Glomerular endothelial cell (primary cell): ENCODE results near the gene COX7B2. TPM values are rescaled to one million over a fixed set of nuclear protein-coding genes. Genes with fewer than 3 reads are reported as not detected.
A peak's percentile ranks its signal among the peaks of the same experiment; 100 is the strongest.

ENCODE experiments used
- DNase-seq: peaks from one replicate; pipeline ENCODE4 v3.0.0-alpha.2; 2011; ENCODE audit warnings: low read depth, low spot score; ENCODE audit errors: extremely low read depth
- total RNA-seq: library from RNA; depleted of rRNA; stranded (reverse); fragments of >200 nt; gene quantifications from 2 replicates; pipeline ENCODE4 v1.2.3, GENCODE V29; 2015

COX7B2 gene
- total RNA-seq, 1 donor from 2014 or later: not detected

DNA sequence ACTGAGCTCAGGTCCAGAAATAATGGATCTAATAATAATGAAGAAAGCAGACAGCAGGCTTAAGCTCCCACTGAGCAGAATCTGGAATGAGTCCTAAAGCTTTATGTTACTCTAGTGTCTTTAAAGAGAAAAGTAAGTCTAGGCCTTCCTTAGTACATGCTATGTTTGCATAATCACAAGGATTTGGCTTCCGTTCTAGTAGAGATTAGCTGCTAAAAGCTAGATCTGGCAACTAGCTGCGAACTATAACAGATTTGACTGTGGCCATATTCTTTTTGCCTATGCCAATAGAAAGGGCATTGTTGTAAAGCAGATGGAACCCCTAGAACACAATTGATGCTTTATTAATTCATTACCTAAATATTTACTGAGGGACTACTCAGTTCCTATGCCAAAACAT is 19.0 kb downstream of the COX7B2 start:
- no peak for DNase-seq

DNA sequence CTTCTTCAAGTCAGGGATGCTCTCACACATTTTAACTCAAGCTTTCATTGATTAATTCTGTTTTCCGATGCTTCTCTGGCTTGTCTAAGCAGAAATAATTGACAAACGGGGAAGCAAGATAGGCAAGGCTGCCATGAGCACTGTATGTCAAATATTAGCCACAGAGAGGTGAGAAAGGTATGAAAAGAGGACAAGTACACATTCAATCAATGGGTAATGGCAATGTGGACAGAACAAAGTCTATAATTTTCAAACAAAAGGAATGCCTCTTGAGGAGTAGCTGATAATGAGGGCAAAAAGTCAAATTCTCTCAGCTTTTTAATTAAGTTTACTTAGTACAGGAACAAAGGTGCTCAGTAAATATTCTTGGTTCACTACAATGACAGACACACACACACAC is 19.6 kb downstream of the COX7B2 start:
- no peak for DNase-seq

DNA sequence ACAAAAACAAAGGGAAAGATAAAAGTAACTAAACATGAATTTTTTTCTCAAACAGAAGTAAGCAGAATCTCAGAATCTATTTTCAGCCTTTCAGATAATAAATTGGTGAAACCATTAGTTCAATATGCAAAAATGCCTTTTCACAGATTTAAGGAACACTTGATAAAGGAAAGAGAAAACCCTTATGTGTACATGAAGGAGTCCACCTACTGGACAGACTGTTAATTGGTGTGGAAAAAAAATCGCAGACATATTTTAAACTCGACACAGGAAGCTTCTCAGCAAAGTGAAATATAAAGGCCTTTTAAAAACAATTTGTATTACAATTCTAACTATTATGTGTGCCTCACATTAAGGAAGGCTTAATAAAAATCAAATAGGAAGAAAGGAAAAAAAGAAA is 22.3 kb downstream of the COX7B2 start:
- DNase-seq: no peak

DNA sequence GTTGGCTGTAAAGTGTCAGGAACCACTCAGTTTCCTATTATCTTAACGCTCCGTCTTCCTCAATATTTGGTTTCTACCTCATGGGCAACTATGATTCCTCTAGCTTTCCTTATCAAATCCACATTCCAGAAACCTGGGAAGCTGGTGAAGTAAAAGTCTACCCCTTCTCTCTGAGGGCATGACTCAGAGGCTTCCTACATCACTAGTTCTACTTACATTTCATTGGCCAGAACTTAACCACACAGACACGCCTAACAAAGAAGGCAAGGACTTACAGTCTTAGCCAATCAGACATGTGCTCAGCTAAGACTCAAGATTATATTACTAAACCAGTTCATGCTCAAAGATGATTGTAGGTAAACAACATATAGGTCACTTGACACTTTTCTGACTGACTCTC is 30.4 kb downstream of the COX7B2 start:
- no peak for DNase-seq

DNA sequence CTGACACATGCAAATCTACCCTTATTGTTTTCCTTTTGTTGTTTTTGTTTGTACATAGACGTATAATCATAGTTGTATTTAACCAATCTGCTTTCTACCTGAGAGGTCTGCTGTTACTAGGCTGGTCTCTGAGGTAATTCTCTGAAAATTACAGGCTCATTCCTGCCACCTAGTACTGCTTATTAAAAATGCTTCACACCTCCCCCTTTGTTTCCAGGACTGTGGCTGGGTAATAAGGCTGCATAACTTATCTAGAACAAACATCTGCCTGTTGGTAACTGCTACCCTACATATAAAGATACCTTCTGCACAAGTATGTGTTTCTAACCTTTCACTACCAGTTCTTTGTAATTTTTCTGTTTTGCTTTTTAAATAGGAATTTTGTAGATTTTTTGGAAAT is 34.2 kb downstream of the COX7B2 start:
- DNase-seq: no peak

DNA sequence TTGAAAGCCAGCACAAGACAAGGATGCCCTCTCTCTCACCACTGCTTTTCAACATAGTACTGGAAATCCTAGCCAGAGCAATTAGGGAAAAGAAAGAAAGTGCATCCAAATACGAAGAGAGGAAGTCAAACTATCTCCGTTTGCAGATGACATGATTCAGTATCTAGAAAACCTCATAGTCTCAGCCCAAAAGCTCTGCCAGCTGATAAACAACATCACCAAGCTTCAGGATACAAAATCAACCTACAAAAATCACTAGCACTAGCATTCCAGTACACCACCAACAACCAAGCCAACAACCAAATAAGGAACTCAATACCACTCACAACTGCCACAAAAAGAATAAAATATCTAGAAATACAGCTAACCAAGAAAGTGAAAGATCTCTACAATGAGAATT is 38.6 kb downstream of the COX7B2 start:
- DNase-seq: no peak

DNA sequence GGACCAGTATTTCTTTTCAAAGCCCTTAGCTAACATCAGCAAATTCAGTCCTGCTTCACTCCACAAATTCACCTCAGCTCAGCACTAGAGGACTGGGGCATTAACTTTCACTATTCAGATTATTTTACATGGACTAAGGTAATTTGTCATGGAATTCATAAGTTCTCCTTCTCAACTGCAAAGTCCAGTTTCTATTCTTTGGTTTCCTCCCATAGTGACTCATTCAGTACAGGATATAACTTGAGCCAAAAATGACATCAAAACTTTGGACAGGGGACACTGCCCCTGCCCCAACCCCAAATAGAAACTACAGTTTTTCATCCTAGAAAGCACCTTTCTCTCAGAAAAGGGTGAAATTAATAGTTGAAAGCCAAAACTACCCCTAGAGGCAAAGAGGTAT is 52.7 kb downstream of the COX7B2 start:
- no peak for DNase-seq

DNA sequence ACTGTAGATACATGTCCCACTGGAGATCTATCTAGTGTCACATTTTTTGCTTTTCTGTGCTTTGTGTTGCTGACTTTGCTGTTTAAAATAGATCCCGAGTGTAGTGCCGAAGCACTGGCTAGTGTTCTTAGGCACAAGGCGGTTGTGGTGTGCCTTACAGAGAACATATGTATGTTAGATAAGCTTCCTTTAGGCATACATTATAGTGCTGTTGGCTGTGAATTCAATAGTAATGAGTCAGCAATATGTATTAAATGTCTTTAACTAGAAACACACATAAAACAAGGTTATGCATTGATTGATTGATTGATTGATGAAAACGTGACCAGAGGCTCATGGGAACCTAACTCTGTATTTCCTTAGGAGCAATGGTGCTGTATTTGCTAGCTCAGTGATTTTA is 56.2 kb downstream of the COX7B2 start:
- DNase-seq: no peak

DNA sequence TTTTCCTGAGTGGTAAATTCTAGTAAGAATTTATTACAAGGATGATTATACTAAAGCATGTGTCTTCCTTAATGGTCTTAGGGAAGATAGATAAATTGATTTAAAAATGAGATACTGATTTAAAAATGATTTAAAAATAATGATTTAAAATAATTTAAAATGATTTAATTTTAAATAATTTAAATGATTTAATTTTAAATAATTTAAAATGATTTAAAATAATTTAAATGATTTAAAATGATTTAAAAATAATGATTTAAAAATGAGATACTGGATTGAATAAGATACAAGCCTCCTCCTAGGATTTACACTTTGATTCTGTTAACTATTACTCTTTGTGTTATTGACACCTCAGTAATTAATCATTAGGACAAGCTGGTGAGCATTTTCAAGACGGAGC is 59.0 kb downstream of the COX7B2 start:
- no peak for DNase-seq

DNA sequence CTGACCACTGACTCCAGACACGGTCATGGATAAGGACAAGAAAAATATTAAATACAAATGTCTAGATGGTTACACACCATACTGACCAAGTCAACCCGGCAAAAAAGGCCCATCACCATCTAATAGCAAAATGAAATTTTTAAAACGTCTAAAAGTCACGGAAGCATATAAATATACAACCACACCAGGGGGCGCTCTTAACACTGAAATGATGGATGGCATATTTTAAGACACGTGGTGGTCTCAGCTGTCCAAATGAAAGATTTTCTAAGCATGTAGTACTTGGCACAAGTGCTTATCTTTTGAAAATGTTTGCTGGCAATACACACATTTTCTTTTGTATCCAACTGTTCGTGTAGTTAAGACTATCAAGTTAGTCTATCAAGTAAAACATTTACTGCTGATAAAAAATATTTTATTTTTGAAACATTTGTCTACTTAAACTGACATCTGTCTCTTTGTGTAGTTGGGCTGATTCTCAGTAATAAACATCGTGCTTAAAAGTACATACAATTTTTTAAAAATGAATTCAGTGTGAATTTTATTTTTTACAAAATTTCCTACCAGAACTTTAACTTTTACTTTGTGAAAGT is 64.6 kb downstream of the COX7B2 start:
- DNase-seq: peak; percentile 47

DNA sequence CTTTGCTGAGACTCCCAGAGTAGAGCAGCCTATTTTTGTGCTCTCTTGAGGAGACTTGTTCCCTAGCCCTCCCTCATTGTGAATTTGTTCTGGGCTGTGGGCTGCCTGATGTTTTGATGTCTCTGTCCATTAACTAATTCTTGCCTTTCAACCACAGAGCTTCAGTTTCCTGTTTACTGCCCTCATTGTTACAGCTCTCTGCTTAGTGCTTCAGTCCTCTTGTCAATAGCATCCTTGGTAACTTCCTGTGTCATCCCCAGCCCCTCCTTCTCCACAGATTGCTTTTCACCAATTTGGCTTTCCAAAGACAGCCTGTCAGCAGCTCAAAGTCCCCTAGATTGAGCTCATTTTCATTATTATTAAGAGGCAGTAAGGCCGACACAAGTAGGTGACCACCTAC is 69.9 kb downstream of the COX7B2 start:
- no peak for DNase-seq

DNA sequence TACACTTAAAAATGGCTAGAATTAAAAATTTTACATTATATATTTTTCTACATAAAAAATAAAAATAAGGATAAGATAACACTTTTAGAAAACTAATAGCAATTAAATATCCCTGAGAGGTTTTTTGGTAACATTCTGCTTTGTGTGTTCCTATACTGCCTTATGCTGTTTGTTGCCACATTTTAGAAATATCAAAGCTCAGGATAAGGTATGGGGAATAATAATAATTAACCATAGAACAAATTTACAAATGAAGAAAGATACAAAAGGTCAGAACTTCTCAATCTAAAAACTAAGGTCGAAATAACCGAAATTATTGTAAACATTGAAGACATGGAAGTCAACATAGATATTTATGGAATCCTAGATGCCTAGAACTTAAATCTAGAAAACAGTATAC is 71.4 kb downstream of the COX7B2 start:
- DNase-seq: no peak

DNA sequence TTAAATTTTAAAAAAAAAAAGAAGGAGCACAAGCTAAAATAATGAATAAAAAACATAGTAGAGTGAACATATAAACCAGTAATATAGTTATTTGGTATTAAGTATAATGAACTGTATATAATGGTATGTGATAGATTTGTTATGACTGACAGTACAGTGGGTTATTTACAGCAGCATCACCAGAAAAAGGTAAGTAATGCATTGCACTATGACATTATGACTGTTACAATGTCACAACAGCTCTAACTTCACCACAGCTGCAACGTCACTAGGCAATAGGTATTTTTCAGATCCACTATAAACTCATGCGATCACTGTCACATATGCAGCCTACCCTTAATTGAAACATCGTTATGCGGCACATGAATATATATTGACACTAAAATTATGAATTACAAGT is 72.5 kb downstream of the COX7B2 start:
- DNase-seq: no peak

DNA sequence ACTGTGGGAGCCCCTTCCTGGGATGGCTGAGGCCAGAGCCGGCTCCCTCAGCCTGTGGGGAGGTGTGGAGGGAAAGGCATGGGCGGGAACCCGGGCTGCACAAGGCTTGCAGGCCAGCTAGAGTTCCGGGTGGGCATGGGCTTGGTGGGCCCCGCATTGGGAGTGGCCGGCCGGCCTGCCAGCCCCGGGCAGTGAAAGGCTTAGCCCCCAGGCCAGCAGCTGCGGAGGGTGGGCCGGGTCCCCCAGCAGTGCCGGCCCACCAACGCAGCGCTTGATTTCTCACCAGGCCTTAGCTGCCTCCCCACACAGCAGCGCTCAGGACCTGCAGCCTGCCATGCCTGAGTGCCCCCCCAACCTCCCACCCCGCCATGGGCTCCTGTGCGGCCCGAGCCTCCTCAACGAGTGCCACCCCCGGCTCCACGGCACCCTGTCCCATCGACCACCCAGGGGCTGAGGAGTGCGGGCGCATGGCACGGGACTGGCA is 78.0 kb downstream of the COX7B2 start:
- DNase-seq: no peak

DNA sequence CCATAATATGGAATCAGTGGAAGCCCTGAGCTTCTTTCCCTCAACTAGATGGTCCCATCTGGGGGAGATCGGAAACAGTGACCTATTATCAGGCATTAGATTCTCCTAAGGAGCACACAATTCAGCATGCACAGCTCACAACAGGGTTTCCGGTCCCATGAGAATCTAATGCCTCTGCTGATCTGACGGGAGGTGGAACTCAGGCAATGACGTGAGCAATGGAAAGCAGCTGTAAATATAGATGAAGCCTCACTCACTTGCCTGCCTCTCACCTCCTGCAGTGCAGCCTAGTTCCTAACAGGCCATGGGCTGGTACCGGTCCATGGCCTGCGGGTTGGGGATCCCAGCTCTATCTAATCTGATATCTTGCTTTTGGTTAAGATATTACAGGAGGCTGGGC is 88.9 kb downstream of the COX7B2 start:
- DNase-seq: no peak

DNA sequence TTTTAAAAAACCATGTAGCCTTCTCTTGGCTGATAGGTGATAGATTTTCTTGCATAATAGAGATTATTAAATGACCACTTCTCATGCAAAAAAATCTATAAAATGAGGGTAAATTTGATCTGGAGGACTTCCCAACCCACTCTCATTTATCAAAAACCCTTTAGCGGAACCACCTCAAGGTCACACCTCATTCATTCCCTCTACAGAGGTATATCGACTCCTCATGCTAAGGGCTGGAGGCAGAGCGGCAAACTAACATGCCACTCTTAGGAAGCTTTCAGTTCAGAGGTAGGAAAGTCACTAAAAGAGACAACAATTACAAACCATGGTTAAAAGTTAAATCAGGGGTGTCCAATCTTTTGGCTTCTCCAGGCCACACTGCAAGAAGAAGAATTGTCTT is 90.0 kb downstream of the COX7B2 start:
- no peak for DNase-seq

DNA sequence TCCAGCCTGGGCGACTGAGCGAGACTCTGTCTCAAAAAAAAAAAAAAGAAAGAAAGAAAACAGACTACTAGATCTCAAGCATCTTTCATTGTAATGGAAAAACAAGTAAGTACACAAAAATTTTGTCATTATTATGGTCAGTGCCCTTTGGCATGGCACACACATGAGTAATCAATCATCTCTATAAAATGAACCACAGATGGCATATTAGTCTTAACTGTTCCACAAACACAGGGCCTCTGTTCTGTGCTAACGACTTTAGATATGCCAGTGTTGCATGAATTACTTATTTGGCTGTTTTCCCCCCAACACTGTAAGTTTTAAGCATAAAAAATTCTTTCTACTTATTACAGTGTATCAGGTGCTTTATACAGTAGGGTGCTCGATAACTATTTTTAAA is 90.4 kb downstream of the COX7B2 start:
- DNase-seq: no peak

DNA sequence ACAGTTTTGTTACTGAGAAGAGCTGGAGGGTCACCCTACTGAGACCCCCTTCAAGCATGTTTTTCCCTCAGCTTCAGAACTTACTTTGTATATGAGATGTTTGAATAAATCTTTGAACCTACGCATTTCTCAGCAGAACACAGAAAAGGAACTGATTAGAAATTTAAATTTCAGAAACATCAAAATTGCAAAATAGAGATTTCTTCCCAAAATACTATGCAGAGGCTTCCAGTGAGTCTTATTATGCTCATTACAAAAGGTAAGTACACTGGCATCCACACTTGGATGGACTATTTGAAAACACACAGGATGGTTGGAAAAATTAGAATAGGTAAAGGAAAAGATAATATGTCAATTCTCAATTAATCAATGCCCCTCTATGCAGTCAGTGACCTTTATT is 91.2 kb downstream of the COX7B2 start:
- no peak for DNase-seq

DNA sequence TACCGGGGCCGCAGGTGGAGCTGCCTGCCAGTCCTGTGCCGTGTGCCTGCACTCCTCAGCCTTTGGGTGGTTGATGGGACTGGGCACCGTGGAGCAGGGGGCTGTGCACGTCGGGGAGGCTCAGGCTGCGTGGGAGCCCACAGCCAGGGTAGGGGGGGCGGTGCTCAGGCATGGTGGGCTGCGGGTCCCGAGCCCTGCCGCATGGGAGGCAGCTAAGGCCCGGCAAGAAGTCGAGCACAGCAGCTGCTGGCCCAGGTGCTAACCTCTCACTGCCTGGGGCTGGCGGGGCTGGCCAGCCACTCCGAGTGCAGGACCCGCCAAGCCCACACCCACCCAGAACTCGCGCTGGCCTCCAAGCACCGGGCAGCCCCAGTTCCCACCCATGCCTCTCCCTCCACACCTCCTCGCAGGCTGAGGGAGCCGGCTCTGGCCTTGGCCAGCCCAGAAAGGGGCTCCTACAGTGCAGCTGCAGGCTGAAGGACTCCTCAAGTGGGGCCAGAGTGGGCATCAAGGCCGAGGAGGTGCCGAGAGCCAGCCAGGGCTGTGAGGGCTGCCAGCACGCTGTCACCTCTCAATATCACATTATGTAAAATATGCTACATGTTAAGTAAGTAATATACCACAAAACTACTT is 104.1 kb downstream of the COX7B2 start:
- DNase-seq: no peak

DNA sequence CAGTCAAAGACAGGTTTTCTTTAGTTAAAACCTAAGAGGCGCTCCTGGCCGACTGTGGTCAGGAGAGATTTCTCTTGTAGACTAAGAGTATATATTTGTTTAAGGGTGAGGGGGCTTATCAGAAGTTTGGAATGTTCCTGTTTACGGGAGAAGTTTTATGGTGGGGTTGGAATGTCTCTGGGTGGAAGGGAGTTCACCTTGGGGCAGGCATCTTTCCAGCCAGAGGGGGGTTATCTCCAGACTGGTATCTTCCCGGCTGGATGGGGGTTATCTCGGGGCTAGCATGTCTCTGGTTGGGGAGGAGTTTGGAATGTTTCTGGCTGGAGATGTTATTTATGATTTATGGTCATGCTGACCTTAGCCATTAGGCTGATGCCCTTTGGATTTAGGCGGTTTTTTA is 116.0 kb downstream of the COX7B2 start:
- no peak for DNase-seq

DNA sequence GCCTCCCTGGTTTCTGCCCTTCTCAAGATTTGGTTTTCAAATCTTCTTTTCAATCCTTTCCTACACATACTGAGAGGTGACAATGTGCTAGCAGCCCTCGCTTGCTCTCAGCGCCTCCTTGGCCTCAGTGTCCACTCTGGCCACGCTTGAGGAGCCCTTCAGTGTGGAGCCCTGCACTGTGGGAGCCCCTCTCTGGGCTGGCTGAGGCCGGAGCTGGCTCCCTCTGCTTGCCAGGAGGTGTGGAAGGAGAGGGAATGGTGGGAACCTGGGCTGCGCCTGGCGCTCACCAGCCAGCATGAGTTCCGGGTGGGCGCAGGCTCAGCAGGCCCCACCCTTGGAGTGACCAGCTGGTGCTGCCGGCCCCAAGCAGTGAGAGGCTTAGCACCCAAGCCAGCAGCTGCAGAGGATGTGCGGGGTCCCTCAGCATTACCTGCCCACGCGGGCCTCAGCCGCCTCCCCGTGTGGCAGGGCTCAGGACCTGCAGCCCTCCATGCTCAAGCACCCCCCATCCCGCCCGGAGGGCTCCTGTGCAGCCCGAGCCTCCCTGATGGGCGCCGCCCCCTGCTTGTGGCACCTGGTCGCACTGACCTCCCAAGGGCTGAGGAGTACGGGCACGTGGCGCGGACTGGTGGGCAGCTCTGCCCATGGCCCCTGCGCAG is 127.5 kb downstream of the COX7B2 start:
- no peak for DNase-seq

DNA sequence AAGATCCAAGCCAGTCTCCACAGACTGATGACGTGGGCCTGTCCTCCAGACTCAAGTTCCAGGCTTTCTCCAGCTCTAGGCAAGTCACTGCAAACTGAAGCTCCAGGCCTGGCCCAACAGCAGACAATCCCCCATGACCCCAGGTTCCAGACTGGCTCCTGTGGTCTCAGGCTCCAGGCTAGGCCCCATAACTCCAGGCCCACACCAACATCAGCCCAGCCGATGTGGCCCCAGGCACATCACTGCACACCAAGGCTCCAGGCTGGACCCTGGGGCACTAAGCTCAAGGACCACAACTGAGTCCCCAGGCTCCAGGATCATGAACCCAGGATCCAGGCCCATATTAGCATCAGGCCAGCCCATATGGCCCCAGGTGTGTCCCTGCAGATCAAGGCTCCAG is 143.6 kb downstream of the COX7B2 start:
- DNase-seq: no peak
